Retinal pigment epithelial cell (primary cell): ENCODE data around the gene EDC3.

Experiments used
- DNase-seq: peaks from one replicate; pipeline ENCODE4 v3.0.0-alpha.2; 2010; ENCODE audit warnings: low read depth
- H3K4me3 ChIP-seq: 2 replicates; pipeline ENCODE4 v1.5.1; 2011; ENCODE audit warnings: mild to moderate bottlenecking, low read length, control low read depth, moderate library complexity
- CTCF ChIP-seq: conservative IDR thresholded peaks from 2 replicates; pipeline ENCODE4 v1.5.1; 2011; ENCODE audit warnings: low read depth, low read length, control low read depth, inconsistent platforms

Gene EDC3

GRCh38 chr15:74636984-74637383 is 58.8 kb downstream of the EDC3 start:
- DNase-seq, result no peak
- no peak overlapping the region for H3K4me3 ChIP-seq
- no peak for TF ChIP-seq CTCF

GRCh38 chr15:74635228-74635627 is 60.6 kb downstream of the EDC3 start:
- DNase-seq, result no peak
- H3K4me3 ChIP-seq, result no peak overlapping the region
- peak; percentile 92 for TF ChIP-seq CTCF

- TF ChIP-seq CTCF, result peak; percentile 8
- no peak overlapping the region for H3K4me3 ChIP-seq
- no peak for DNase-seq
These were observed 62.0 kb downstream of the EDC3 start for GRCh38 chr15:74633781-74634180.

GRCh38 chr15:74632601-74633000 is 63.2 kb downstream of the EDC3 start:
- DNase-seq, result no peak
- TF ChIP-seq CTCF, result no peak
- no peak overlapping the region for H3K4me3 ChIP-seq

GRCh38 chr15:74631935-74632560 is 63.8 kb downstream of the EDC3 start:
- no peak overlapping the region for H3K4me3 ChIP-seq
- TF ChIP-seq CTCF, result peak; percentile 98
- no peak for DNase-seq

GRCh38 chr15:74631408-74631807 is 64.4 kb downstream of the EDC3 start:
- no peak for TF ChIP-seq CTCF
- DNase-seq, result no peak
- H3K4me3 ChIP-seq, result no peak overlapping the region

GRCh38 chr15:74631087-74631385 is 64.8 kb downstream of the EDC3 start:
- no peak overlapping the region for H3K4me3 ChIP-seq
- no peak for TF ChIP-seq CTCF
- no peak for DNase-seq
